ENCODE data around the gene SPAG17. TPM values are rescaled to one million over a fixed set of nuclear protein-coding genes. Genes with fewer than 3 reads are reported as not detected.

Gene SPAG17
- polyA plus RNA-seq, result not detected

GRCh38 chr1:118185084-118185832, at the start of gene SPAG17:
Gene SPAG17 (minus strand): TSS chr1:118185228. CDS start chr1:118185157, 71 bp downstream.
- Mint-ChIP-seq H3K27ac (no peak within 1 kb of the TSS), H3K9me3 (peaks cover 3 to 8% (median 4%) of the 10 kb centered on the region in 3 donors), H3K36me3 (no peaks in the 10 kb centered on the region), H3K4me1 (peaks cover 0 to 3% (median 0%) of the 10 kb centered on the region in 3 donors), H3K4me3 (no peak within 1 kb of the TSS), H3K27me3 (peaks cover 17% of the 10 kb centered on the region)

- H3K36me3 Mint-ChIP-seq, result no peaks in the 10 kb centered on the region
- no peak overlapping the region for H3K27ac Mint-ChIP-seq
- H3K4me1 Mint-ChIP-seq, result no peaks in the 10 kb centered on the region
- H3K27me3 Mint-ChIP-seq, result peaks cover 2% of the 10 kb centered on the region
- no peak overlapping the region for H3K4me3 Mint-ChIP-seq
- H3K9me3 Mint-ChIP-seq, result peaks cover 0 to 3% (median 2%) of the 10 kb centered on the region in 3 donors
These were observed 40.4 kb upstream of the SPAG17 start for GRCh38 chr1:118225471-118225870.

GRCh38 chr1:118223426-118223825, 38.4 kb upstream of the SPAG17 start:
- H3K36me3 Mint-ChIP-seq, result no peaks in the 10 kb centered on the region
- H3K27me3 Mint-ChIP-seq, result no peaks in the 10 kb centered on the region
- no peak overlapping the region for H3K4me3 Mint-ChIP-seq
- H3K4me1 Mint-ChIP-seq, result no peaks in the 10 kb centered on the region
- no peak overlapping the region for H3K27ac Mint-ChIP-seq
- H3K9me3 Mint-ChIP-seq, result peaks cover 0 to 2% (median 0%) of the 10 kb centered on the region in 3 donors

GRCh38 chr1:118219438-118219837, 34.4 kb upstream of the SPAG17 start:
- H3K27me3 Mint-ChIP-seq, result peaks cover 5% of the 10 kb centered on the region
- no peak overlapping the region for H3K4me3 Mint-ChIP-seq
- H3K36me3 Mint-ChIP-seq, result no peaks in the 10 kb centered on the region
- H3K4me1 Mint-ChIP-seq, result no peaks in the 10 kb centered on the region
- H3K27ac Mint-ChIP-seq, result no peak overlapping the region
- H3K9me3 Mint-ChIP-seq, result peaks cover 0 to 2% (median 0%) of the 10 kb centered on the region in 3 donors

- Mint-ChIP-seq H3K27ac (no peak overlapping the region), H3K4me3 (no peak overlapping the region), H3K36me3 (no peaks in the 10 kb centered on the region), H3K4me1 (no peaks in the 10 kb centered on the region), H3K9me3 (peaks cover 0 to 2% (median 0%) of the 10 kb centered on the region in 3 donors), H3K27me3 (peaks cover 5% of the 10 kb centered on the region)
These were observed 32.3 kb upstream of the SPAG17 start for GRCh38 chr1:118217141-118217838.

GRCh38 chr1:118214866-118215265, 29.8 kb upstream of the SPAG17 start:
- Mint-ChIP-seq H3K27me3 (peaks cover 5% of the 10 kb centered on the region), H3K4me3 (no peak overlapping the region)

GRCh38 chr1:118210723-118211110, 25.7 kb upstream of the SPAG17 start:
- Mint-ChIP-seq H3K9me3 (peaks cover 0 to 5% (median 2%) of the 10 kb centered on the region in 3 donors), H3K36me3 (peaks cover 3% of the 10 kb centered on the region)

More at GRCh38 chr1:118214866-118215265, 29.8 kb upstream of the SPAG17 start:
- H3K36me3 Mint-ChIP-seq, result no peaks in the 10 kb centered on the region
- H3K27ac Mint-ChIP-seq, result no peak overlapping the region
- H3K9me3 Mint-ChIP-seq, result peaks cover 0 to 2% (median 0%) of the 10 kb centered on the region in 3 donors
- H3K4me1 Mint-ChIP-seq, result no peaks in the 10 kb centered on the region

GRCh38 chr1:118210051-118210722, 25.2 kb upstream of the SPAG17 start:
- Mint-ChIP-seq H3K4me1 (peaks cover 0 to 1% (median 0%) of the 10 kb centered on the region in 3 donors), H3K9me3 (peaks cover 0 to 5% (median 2%) of the 10 kb centered on the region in 3 donors), H3K27ac (no peak overlapping the region), H3K27me3 (no peaks in the 10 kb centered on the region), H3K36me3 (peaks cover 3% of the 10 kb centered on the region), H3K4me3 (no peak overlapping the region)

More at GRCh38 chr1:118210723-118211110, 25.7 kb upstream of the SPAG17 start:
- Mint-ChIP-seq H3K4me3 (no peak overlapping the region), H3K27me3 (peaks cover 2% of the 10 kb centered on the region), H3K27ac (no peak overlapping the region), H3K4me1 (peaks cover 0 to 1% (median 0%) of the 10 kb centered on the region in 3 donors)

GRCh38 chr1:118209648-118210047, 24.6 kb upstream of the SPAG17 start:
- Mint-ChIP-seq H3K27ac (peak overlapping the region in 1 of 3 donors; percentile 18), H3K4me1 (peaks cover 0 to 1% (median 0%) of the 10 kb centered on the region in 3 donors), H3K36me3 (peaks cover 3% of the 10 kb centered on the region), H3K9me3 (peaks cover 0 to 5% (median 2%) of the 10 kb centered on the region in 3 donors), H3K4me3 (no peak overlapping the region), H3K27me3 (no peaks in the 10 kb centered on the region)

- Mint-ChIP-seq H3K36me3 (peaks cover 5% of the 10 kb centered on the region), H3K4me1 (peaks cover 0 to 1% (median 0%) of the 10 kb centered on the region in 3 donors), H3K9me3 (peaks cover 0 to 5% (median 1%) of the 10 kb centered on the region in 3 donors), H3K27ac (no peak overlapping the region), H3K4me3 (no peak overlapping the region), H3K27me3 (no peaks in the 10 kb centered on the region)
These were observed 21.9 kb upstream of the SPAG17 start for GRCh38 chr1:118206966-118207365.

- H3K9me3 Mint-ChIP-seq, result peaks cover 0 to 4% (median 2%) of the 10 kb centered on the region in 3 donors
- peaks cover 5% of the 10 kb centered on the region for H3K36me3 Mint-ChIP-seq
- H3K4me1 Mint-ChIP-seq, result peaks cover 0 to 1% (median 0%) of the 10 kb centered on the region in 3 donors
- H3K27me3 Mint-ChIP-seq, result peaks cover 1% of the 10 kb centered on the region
- H3K27ac Mint-ChIP-seq, result no peak overlapping the region
- H3K4me3 Mint-ChIP-seq, result no peak overlapping the region
These were observed 19.6 kb upstream of the SPAG17 start for GRCh38 chr1:118204648-118205047.

GRCh38 chr1:118204105-118204504, 19.1 kb upstream of the SPAG17 start:
- no peak overlapping the region for H3K4me3 Mint-ChIP-seq
- H3K36me3 Mint-ChIP-seq, result peaks cover 5% of the 10 kb centered on the region
- H3K4me1 Mint-ChIP-seq, result peaks cover 0 to 1% (median 0%) of the 10 kb centered on the region in 3 donors
- peaks cover 1% of the 10 kb centered on the region for H3K27me3 Mint-ChIP-seq
- peaks cover 0 to 4% (median 2%) of the 10 kb centered on the region in 3 donors for H3K9me3 Mint-ChIP-seq
- H3K27ac Mint-ChIP-seq, result no peak overlapping the region

GRCh38 chr1:118202076-118202608, 17.1 kb upstream of the SPAG17 start:
- peaks cover 1% of the 10 kb centered on the region for H3K27me3 Mint-ChIP-seq
- peaks cover 0 to 1% (median 0%) of the 10 kb centered on the region in 3 donors for H3K4me1 Mint-ChIP-seq
- H3K4me3 Mint-ChIP-seq, result no peak overlapping the region
- H3K9me3 Mint-ChIP-seq, result peaks cover 0 to 2% (median 2%) of the 10 kb centered on the region in 3 donors
- H3K27ac Mint-ChIP-seq, result no peak overlapping the region
- H3K36me3 Mint-ChIP-seq, result peaks cover 5% of the 10 kb centered on the region

GRCh38 chr1:118201524-118201923, 16.5 kb upstream of the SPAG17 start:
- H3K27ac Mint-ChIP-seq, result no peak overlapping the region
- H3K27me3 Mint-ChIP-seq, result peaks cover 1% of the 10 kb centered on the region
- peaks cover 4% of the 10 kb centered on the region for H3K36me3 Mint-ChIP-seq
- H3K4me3 Mint-ChIP-seq, result peak overlapping the region in 1 of 4 donors; percentile 6
- no peaks in the 10 kb centered on the region for H3K4me1 Mint-ChIP-seq
- H3K9me3 Mint-ChIP-seq, result peaks cover 0 to 2% (median 0%) of the 10 kb centered on the region in 3 donors
